Neural cell (in vitro differentiated cells): ENCODE data around the gene HMGCR. TPM values are rescaled to one million over a fixed set of nuclear protein-coding genes. Genes with fewer than 3 reads are reported as not detected.

Experiments
- H2AFZ ChIP-seq: fragments of 200-600, 300-800 bp; sonication (generic), shearing (Covaris generic); 2 replicates; pipeline ENCODE4 v1.6.0; 2014; ENCODE audit warnings: low read depth, mild to moderate bottlenecking, antibody characterized with exemption, low read length, moderate library complexity
- H3F3A ChIP-seq: fragments of 200-600 bp; shearing (Covaris generic); 2 replicates; pipeline ENCODE4 v1.6.1; 2016; ENCODE audit warnings: mild to moderate bottlenecking, moderate library complexity, mixed read lengths, antibody characterized with exemption, low read length; ENCODE audit not compliant: insufficient read depth, poor library complexity, severe bottlenecking
- H3K27ac ChIP-seq: fragments of 200-600, 300-800 bp; sonication (generic), shearing (Covaris generic); 2 replicates; pipeline ENCODE4 v1.5.1; 2014; ENCODE audit warnings: mild to moderate bottlenecking, low read length, moderate library complexity
- H3K27me3 ChIP-seq: fragments of 300-800, 200-600 bp; sonication (generic), shearing (Covaris generic); 2 replicates; pipeline ENCODE4 v1.6.0; 2014; ENCODE audit warnings: mild to moderate bottlenecking, low read depth, low read length, moderate library complexity; ENCODE audit not compliant: insufficient read depth
- H3K36me3 ChIP-seq: fragments of 300-800, 200-600 bp; sonication (generic), shearing (Covaris generic); 2 replicates; pipeline ENCODE4 v1.5.1; 2014; ENCODE audit warnings: mild to moderate bottlenecking, antibody characterized with exemption, low read length, moderate library complexity; ENCODE audit not compliant: insufficient read depth
- H3K4me2 ChIP-seq: fragments of 300-800, 200-600 bp; sonication (generic), shearing (Covaris generic); 2 replicates; pipeline ENCODE4 v1.6.0; 2014; ENCODE audit warnings: mild to moderate bottlenecking, low read length
- H3K4me3 ChIP-seq: fragments of 300-800, 200-600 bp; sonication (generic), shearing (Covaris generic); 2 replicates; pipeline ENCODE4 v1.5.1; 2014; ENCODE audit warnings: mild to moderate bottlenecking, low read length, moderate library complexity
- H3K79me2 ChIP-seq: fragments of 200-600 bp; shearing (Covaris generic); replicated peaks from 2 replicates; pipeline ENCODE4 v1.6.0; 2014; ENCODE audit warnings: mild to moderate bottlenecking, low read length, moderate library complexity; ENCODE audit not compliant: insufficient read depth
- H3K9ac ChIP-seq: fragments of 300-800, 200-600 bp; sonication (generic), shearing (Covaris generic); 2 replicates; pipeline ENCODE4 v1.6.1; 2016; ENCODE audit warnings: mild to moderate bottlenecking, low read length, mixed read lengths
- H3K9me2 ChIP-seq: fragments of 200-600 bp; shearing (Covaris generic); 2 replicates; pipeline ENCODE4 v1.6.1; 2016; ENCODE audit warnings: mild to moderate bottlenecking, low read length, mixed read lengths; ENCODE audit not compliant: insufficient read depth
- H3K9me3 ChIP-seq: fragments of 200-600, 300-800 bp; sonication (generic), shearing (Covaris generic); 2 replicates; pipeline ENCODE4 v1.6.1; 2016; ENCODE audit warnings: mild to moderate bottlenecking, mixed run types, low read length, moderate library complexity, mixed read lengths
- H4K20me1 ChIP-seq: fragments of 200-600 bp; shearing (Covaris generic); 2 replicates; pipeline ENCODE4 v1.6.1; 2016; ENCODE audit warnings: mild to moderate bottlenecking, mixed run types; ENCODE audit not compliant: insufficient read depth
- EP300 ChIP-seq: fragments of 450-650 bp; conservative IDR thresholded peaks from 2 replicates; pipeline ENCODE4 v1.6.1; 2014; ENCODE audit warnings: antibody characterized with exemption, mild to moderate bottlenecking, moderate library complexity; ENCODE audit not compliant: poor library complexity, severe bottlenecking
- EZH2 ChIP-seq: fragments of 200-600, 300-800 bp; shearing (Covaris generic), sonication (generic); IDR thresholded peaks from 2 replicates; pipeline ENCODE4 v1.6.1; 2014; ENCODE audit warnings: antibody characterized with exemption, low read length, borderline replicate concordance, mild to moderate bottlenecking; ENCODE audit not compliant: insufficient read depth, poor library complexity, severe bottlenecking
- MXI1 ChIP-seq: fragments of 450-650 bp; conservative IDR thresholded peaks from 2 replicates; pipeline ENCODE4 v1.6.1; 2014; ENCODE audit warnings: antibody characterized with exemption, mild to moderate bottlenecking; ENCODE audit not compliant: poor library complexity, severe bottlenecking
- POLR2AphosphoS5 ChIP-seq: IDR thresholded peaks from 2 replicates; pipeline ENCODE4 v1.6.1; 2012
- RAD21 ChIP-seq: fragments of 450-650 bp; conservative IDR thresholded peaks from 2 replicates; pipeline ENCODE4 v1.6.1; 2014; ENCODE audit warnings: antibody characterized with exemption, mild to moderate bottlenecking, moderate library complexity
- SMC3 ChIP-seq: fragments of 450-650 bp; conservative IDR thresholded peaks from 2 replicates; pipeline ENCODE4 v1.6.1; 2014; ENCODE audit warnings: antibody characterized with exemption, mild to moderate bottlenecking, moderate library complexity; ENCODE audit not compliant: poor library complexity
- TAF1 ChIP-seq: IDR thresholded peaks from 2 replicates; pipeline ENCODE4 v1.6.1; 2012; ENCODE audit warnings: low read depth
- polyA plus RNA-seq: library from polyadenylated mRNA; depleted of rRNA; stranded (reverse); fragments of >200 nt; gene quantifications from 2 replicates; pipeline ENCODE4 v1.2.3, GENCODE V29; 2014
- TF ChIP-seq, protein P1 (sequence below): IDR thresholded peaks from 2 replicates; pipeline ENCODE4 v1.6.1; 2012; ENCODE audit warnings: borderline replicate concordance
- TF ChIP-seq, protein P2 (sequence below): fragments of 450-650 bp; IDR thresholded peaks from 2 replicates; pipeline ENCODE4 v1.5.1; 2014; ENCODE audit warnings: antibody characterized with exemption, mild to moderate bottlenecking, moderate library complexity; ENCODE audit not compliant: poor library complexity, severe bottlenecking

Gene HMGCR
- polyA plus RNA-seq, 1 donor from 2014 or later = 293 TPM

DNA sequence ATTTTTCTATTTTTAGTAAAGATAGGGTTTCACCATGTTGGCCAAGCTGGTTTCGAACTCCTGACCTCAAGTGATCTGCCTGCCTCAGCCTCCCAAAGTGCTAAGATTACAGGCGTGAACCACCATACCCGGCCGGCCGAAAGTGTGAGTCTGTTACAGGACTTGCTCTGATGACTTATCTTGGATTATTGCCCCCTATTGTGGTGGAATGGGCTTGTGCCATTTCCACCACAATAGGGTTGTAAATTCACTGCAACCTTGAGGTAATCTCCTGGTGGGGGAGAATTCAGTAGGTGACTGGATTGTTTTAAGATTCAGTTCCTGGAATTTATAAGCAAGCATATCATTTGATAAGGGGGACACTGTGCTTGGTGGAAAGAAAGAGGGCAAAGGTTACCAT, 15.0 kb upstream of the HMGCR start:
- Histone ChIP-seq H2AFZ (no peak overlapping the region), H3K9ac (no peak overlapping the region), H3F3A (no peaks in the 10 kb centered on the region), H3K9me3 (no peaks in the 10 kb centered on the region), H4K20me1 (no peaks in the 10 kb centered on the region), H3K27me3 (no peaks in the 10 kb centered on the region), H3K79me2 (no peaks in the 10 kb centered on the region), H3K4me2 (no peak overlapping the region), H3K4me3 (no peak overlapping the region), H3K9me2 (no peaks in the 10 kb centered on the region), H3K27ac (no peak overlapping the region), H3K36me3 (no peaks in the 10 kb centered on the region)
- no peak for TF ChIP-seq MXI1
- TF ChIP-seq TAF1 = no peak
- TF ChIP-seq, protein P1, sequence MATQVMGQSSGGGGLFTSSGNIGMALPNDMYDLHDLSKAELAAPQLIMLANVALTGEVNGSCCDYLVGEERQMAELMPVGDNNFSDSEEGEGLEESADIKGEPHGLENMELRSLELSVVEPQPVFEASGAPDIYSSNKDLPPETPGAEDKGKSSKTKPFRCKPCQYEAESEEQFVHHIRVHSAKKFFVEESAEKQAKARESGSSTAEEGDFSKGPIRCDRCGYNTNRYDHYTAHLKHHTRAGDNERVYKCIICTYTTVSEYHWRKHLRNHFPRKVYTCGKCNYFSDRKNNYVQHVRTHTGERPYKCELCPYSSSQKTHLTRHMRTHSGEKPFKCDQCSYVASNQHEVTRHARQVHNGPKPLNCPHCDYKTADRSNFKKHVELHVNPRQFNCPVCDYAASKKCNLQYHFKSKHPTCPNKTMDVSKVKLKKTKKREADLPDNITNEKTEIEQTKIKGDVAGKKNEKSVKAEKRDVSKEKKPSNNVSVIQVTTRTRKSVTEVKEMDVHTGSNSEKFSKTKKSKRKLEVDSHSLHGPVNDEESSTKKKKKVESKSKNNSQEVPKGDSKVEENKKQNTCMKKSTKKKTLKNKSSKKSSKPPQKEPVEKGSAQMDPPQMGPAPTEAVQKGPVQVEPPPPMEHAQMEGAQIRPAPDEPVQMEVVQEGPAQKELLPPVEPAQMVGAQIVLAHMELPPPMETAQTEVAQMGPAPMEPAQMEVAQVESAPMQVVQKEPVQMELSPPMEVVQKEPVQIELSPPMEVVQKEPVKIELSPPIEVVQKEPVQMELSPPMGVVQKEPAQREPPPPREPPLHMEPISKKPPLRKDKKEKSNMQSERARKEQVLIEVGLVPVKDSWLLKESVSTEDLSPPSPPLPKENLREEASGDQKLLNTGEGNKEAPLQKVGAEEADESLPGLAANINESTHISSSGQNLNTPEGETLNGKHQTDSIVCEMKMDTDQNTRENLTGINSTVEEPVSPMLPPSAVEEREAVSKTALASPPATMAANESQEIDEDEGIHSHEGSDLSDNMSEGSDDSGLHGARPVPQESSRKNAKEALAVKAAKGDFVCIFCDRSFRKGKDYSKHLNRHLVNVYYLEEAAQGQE = no peak
- TF ChIP-seq EP300 = no peak

DNA sequence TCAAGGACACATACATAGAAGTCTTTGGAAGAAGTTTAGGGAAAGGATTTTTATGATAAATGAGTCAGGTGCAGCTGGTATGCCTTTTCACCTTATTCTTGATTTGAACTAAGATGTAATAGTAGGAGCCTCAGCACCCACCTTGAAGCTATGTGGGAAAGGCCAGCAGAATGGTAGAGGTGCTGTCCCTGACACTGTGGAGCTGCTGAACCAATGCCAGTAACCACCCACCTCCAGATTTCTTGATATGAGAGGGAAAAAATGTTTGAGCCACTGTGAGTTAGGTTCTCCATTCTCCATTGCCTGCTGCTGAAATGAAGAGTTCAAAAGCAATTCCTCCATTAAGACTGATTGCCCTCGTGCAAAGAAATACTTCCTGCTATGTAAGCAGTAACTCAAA, 12.2 kb upstream of the HMGCR start:
- Histone ChIP-seq H2AFZ (no peak overlapping the region), H3F3A (no peaks in the 10 kb centered on the region)

More for the DNA sequence above, 12.2 kb upstream of the HMGCR start:
- Histone ChIP-seq H3K9ac (no peak overlapping the region), H3K4me3 (no peak overlapping the region), H3K27me3 (no peaks in the 10 kb centered on the region), H3K9me3 (no peaks in the 10 kb centered on the region), H3K27ac (no peak overlapping the region), H4K20me1 (no peaks in the 10 kb centered on the region), H3K9me2 (no peaks in the 10 kb centered on the region), H3K79me2 (no peaks in the 10 kb centered on the region), H3K36me3 (no peaks in the 10 kb centered on the region), H3K4me2 (no peak overlapping the region)
- TF ChIP-seq SMC3 = no peak
- no peak for TF ChIP-seq POLR2AphosphoS5
- no peak for TF ChIP-seq TAF1
- TF ChIP-seq, protein P2, sequence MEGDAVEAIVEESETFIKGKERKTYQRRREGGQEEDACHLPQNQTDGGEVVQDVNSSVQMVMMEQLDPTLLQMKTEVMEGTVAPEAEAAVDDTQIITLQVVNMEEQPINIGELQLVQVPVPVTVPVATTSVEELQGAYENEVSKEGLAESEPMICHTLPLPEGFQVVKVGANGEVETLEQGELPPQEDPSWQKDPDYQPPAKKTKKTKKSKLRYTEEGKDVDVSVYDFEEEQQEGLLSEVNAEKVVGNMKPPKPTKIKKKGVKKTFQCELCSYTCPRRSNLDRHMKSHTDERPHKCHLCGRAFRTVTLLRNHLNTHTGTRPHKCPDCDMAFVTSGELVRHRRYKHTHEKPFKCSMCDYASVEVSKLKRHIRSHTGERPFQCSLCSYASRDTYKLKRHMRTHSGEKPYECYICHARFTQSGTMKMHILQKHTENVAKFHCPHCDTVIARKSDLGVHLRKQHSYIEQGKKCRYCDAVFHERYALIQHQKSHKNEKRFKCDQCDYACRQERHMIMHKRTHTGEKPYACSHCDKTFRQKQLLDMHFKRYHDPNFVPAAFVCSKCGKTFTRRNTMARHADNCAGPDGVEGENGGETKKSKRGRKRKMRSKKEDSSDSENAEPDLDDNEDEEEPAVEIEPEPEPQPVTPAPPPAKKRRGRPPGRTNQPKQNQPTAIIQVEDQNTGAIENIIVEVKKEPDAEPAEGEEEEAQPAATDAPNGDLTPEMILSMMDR = no peak
- TF ChIP-seq RAD21 = no peak
- no peak for TF ChIP-seq EZH2
- no peak for TF ChIP-seq MXI1
- no peak for TF ChIP-seq EP300
- TF ChIP-seq, protein P1 = no peak
